GM18873 (cell line): ENCODE measurements around the gene INSIG2.

Experiments used
- ATAC-seq: cut with Tn5 transposase; IDR thresholded peaks from one replicate; pipeline ENCODE4 v1.9.1; 2021; ENCODE audit warnings: mild to moderate bottlenecking, moderate library complexity, moderate number of reproducible peaks; ENCODE audit not compliant: unreplicated experiment, low FRiP score

Gene INSIG2

DNA sequence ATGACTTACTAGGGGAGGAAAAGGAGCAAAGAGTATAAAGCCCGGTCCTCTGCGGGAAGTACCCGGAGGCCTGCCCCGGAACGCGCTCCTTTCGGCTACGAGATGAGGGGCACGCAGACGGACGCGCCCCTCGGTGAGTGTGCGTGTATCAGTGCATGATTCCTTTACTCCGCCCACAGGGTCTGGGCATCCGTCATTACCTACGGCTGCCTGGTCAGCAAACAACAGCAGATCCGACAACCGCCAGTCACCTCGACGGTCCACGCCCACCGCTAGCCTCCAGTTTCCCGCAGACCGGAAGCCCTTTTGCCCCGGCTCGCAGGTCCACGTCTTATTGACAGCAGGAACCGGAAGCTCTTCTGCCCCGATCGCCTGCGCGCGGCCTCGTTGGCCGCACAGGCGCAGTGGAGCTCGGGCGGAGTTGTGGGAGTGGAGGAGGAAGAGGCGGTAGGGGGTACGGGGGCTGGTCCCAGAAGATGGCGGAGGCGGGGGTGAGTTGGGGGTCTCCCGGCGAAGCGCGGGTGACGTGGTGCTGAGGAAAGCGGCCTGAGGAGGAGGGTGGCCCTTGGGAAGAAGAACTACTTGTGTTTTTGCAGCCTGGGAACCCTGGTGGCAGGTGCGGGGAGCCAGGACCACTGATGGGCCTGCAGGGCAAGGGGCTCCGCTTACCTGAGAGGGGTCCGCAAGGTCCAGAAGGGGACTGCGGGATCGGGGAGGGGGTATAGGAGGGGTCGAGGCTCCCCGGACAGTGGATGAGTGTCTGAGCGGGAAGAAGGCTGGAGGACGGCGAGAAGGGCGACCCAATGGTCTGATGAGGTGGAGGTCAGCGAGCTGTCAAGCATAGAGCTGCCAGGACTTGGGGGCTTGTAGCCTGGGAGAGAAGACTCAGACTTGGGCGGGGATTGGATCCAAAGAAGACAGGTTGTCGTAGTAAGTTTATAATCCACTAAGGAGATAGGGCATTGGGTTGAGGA is at the start of gene INSIG2:
INSIG2 (plus strand) TSS at position 421 of the 974 bp plus-strand sequence. CDS start 8,086 bp downstream, outside the sequence.
- ATAC-seq: peak; percentile 98

- ATAC-seq: no peak
Measured at GRCh38 chr2:118040891-118041290, 47.4 kb upstream of the INSIG2 start.

DNA sequence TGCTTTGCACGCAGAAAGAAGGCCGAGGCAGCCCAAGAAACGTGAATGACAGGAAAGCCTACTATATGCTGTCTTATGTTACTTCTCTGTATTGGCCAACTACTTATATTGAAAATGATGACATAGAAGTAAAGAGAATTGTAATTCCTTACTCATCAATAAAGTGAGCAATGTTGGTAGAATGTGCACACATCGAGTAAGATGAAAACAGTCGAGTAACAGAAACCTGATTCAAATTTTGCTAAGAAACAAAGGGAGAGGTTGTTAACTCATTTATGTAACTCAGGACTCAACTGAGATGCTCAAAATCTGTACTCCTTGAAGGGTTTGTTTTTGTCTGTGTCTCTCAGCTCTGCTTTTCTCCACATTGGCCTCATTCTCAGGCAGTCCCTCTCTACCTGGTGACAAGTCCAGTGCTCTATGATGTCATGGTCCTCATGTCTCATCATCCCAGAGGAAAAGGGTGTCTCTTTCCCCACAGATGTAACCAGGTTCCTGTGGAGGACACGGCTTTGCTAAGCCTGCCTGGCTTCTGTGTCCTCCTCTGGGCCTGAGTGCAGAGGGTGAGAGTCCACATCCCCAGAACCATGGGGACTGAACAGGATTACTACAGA is 44.1 kb upstream of the INSIG2 start:
- ATAC-seq: no peak

- no peak for ATAC-seq
Measured at GRCh38 chr2:118044854-118045253, 43.4 kb upstream of the INSIG2 start.

- no peak for ATAC-seq
Measured at GRCh38 chr2:118045286-118045685, 43.0 kb upstream of the INSIG2 start.

DNA sequence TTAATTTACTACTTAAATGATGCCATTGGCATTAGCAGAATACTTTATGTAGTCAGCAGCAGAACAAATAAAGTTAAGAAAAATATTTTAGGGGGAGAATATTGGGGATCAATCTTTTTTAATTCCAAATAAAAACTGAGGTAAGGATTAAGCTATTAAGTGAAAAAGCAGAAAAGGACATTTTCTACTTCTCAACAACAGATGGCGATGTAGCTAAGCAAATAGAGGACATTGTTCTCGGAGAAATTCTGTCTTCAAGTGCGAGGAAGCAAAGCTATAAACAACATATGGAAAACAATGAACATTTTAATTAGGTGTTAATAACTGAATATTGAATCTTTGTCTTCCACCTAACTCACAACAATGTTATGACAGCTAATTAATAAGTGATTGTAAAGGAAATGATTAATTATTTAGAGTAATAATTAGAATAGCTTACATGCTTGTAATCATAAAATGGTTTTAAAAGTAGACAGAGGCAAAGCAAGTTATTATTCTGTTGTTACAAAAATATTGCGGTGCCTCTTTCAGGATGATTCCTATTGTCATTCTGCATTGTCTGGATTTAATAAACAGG is 41.5 kb upstream of the INSIG2 start:
- ATAC-seq: no peak

DNA sequence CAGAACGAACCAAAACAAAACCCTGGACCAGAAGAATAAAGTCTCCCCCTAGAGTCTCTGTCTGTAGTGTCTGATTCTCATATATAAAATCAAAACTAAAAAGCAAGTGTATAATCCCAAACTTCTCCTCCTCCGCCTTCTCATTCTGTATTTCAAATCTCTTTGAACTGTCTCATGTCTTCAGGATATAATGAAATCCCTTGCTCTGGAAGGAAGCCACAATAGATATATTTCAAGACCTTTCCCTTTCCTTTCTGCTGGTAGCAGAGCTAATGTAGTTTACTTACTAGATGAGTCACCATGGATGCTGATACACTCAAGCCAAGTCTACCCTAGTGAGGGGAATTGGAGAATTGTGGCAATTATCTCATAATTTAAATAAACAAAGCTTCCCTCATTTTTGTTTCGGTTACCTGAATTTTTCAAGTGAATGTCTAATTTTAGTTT is 40.9 kb upstream of the INSIG2 start:
- no peak for ATAC-seq

DNA sequence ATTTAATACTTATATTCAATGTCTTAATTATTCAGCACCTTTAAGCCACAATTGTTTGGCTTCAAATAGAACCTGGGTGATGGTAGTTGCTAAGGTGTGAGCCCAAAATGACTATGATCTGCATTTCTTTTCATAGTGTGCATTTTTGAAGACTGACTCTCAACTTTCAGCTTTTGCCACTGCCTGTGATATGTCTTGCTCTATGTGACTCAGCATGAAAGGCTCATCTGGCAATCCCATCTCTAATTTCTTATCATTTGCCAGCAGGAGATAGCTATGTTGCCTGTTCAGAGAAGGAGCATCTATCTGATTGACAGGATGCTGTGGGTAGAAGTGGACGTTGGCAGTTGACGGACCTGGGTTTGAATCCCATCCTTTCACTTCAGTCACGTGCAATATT is 39.9 kb upstream of the INSIG2 start:
- ATAC-seq: no peak

DNA sequence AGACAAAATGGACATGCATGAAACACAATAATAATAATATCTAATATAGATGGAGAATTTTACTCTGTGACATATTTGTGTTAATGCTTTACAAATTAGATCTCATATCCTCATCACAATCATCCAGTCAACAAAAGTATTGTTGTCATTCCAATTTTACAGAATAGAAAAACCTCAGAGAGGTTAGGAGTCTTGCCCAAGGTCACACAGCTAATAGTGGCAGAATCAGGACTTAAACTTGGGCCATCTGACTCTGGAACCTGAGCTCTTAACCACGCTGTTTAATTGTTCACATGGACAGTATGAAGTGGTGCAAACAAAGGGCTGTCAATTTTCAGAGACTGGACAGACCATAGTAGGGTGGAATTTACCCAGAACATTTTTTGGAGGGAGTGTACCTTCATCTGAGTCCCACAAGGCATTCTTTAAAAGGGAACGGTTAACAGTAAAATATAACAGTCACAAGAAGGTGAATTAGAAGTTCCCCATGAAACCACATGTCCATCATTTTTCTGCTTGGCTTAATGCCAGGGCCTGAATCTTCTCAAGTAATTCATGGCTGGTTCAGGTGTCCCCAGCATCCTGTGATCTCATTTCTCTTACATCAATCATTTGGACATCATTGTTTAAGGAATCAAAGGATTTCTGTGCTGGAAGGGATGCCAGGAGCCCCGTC is 39.0 kb upstream of the INSIG2 start:
- no peak for ATAC-seq

DNA sequence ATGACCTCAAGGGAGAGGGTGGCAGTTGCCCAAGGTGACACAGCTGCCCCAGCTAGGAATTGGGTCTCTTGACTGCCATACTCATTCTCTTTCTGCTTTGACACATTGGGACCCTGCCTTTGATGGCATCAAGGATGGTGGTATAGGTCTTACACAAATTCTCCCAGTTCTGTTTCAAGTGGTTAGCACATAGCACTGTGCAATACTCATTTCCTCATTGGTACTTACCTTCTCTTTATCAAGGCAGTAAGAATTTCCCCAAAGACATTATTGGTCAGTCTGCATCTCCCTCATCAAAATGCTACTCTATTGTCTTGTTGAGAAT is 38.5 kb upstream of the INSIG2 start:
- ATAC-seq: no peak

- ATAC-seq: no peak
Measured at GRCh38 chr2:118050386-118050785, 37.9 kb upstream of the INSIG2 start.

DNA sequence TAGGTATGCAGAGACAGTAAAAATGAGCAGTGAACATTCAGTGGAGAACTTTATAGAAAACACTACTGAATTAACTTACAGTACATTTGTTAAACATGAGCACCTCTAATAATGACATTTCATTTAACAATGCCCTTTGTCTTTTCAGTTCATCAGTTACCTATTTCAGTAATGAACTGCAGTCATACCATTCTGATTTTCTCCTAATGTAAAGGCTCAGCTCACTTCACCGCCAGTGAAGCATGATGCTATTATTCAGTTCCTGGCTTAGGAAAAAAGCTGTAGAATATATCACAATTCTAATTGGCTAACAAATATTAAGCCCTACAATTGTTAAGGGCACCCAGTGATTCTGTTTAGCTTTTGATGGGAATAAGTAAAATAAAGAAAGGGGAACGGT is 37.3 kb upstream of the INSIG2 start:
- ATAC-seq: no peak

- ATAC-seq: no peak
Measured at GRCh38 chr2:118051826-118052358, 36.4 kb upstream of the INSIG2 start.

DNA sequence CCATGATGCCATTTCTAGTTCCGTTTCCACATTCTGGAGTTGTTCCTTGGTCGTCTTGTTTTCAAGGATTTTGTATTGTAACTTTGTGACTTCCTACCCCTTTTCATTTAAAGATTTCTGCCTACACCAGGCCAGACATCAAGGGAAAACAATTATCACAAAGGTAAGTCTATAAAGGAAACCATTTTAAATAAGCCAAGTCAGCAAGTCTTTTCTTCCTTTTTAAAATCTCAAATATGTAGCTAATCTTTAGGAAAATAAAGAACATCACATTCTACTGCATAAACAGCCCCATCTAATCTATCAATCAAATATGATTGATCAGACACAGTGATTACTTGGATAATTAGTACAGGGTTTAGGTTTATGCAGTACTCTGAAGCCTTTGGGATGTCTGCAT is 35.8 kb upstream of the INSIG2 start:
- ATAC-seq: no peak

DNA sequence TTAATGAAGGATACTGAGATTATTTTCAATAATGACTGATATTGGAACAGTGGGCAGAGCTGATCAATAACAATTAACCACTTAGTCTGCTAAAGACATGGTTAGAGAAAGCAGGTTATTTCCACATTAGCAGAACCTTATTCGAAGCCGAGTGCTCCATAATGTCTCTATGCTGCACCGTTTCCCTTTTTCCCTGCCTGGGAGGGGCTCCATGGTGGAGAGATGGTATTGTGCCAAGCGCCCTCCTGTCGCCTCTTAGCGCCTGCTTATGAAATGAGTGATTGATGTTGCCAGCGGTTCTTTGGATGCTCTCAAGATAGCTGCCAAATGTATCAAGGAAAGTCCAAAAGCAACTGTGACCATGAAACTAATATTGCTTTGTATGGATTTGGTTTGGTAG is 34.6 kb upstream of the INSIG2 start:
- no peak for ATAC-seq

DNA sequence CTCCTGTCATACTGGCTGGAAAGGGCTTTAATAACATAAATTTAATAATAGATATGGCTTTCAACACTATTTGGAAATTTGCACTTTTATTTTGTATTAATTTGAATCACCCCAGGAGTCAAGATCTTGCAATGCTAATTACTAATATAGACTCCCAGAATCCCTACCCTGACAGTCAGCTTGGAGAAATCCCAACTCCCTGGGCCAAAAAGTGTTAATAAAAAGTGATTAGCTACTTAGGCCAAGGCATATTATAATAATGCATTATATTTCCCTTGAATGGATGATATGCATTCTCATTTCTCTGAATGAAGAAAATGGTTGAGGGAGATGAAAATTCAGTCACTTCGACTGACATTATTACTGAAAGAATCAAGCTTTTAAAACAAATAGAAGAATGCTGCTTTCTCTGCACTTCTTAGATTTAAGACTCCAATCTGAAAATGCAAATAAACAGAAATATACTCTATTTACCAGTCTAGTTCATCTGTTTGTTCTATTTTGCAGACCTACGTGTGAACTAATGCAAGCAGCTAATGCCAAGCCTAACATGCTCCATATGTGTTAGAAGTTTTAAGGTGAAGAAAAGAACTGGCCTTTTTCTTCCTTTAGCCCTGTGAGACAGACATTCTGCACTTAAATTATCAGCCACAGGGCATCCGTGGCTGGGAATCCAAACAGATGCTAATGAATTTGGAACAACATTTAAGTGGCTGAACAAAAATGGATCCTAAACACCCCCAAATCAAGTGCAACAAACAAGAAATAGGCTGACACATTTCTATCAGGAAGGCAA is 33.9 kb upstream of the INSIG2 start:
- no peak for ATAC-seq

DNA sequence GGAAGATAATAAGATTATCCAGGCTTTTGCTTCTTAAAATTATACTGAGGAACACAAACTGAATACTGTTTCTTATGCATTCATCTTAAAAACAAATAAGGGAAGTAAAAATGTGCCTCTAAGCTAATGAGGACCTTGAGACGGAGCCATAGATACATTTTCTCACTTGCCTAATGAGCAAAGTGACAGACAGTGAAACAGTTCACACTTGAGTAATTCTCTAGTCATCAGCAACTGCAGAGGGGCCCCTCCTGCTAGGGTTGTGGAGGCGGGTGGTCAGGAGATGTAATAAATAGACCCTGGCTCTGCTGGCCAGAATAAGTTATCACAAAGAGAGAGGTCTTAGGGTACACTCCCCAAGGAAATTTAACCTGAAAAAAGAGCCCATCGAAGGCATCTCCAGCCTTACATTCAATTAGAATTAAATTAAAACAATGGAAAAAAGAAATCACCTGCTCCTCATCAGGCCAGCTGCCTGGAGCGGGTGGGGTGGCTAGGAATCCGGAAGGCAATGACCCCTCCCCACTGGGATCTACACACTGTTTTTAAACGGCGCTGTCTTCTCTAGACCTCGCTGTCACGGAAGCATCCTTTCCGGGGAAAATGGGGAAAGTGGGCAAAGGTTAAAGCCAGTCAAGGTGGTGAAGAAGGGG is 32.6 kb upstream of the INSIG2 start:
- peak; percentile 73 for ATAC-seq

DNA sequence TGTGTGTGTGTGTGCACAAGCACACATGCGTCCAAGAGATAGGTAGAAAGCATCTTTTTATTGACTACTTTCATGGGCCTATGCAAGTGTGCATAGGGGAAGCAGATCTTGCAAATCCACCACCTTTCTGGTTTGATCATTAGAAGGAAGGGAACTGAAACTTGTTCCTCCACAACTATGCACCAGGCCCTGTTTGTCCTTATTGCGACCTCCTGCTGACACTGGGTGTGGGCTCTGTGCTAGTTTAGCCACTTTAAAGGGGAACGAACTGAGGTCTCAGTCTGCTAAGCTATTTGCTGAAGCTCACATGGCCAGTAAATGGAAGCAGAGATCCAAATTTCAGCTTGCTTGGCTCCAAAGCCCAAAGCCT is 32.1 kb upstream of the INSIG2 start:
- peak; percentile 89 for ATAC-seq

DNA sequence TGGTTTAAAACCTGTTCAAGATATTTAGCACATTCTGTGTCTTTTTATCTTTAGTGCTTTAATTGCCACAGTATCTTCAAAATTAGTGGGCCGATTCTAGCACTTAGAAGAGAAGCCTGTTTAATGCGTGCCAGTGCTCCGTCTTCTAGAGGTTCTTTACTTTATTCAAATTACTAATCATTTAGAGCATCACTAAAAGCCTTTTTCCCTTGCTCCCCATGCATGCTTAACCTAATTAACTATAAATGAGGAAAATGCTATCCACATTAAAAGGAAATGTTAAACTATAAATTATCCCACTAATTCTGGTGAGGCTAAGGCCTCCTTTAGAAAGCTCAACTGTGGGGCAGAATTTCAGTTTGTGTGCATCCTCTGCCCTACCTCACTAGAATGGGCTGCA is 31.5 kb upstream of the INSIG2 start:
- no peak for ATAC-seq
